OCI-LY7 (cell line): ENCODE data around the gene ERCC3. TPM values are rescaled to one million over a fixed set of nuclear protein-coding genes. Genes with fewer than 3 reads are reported as not detected.
A peak's percentile ranks its signal among the peaks of the same experiment; 100 is the strongest.

ENCODE experiments used
- BruUV-seq: library from RNA; stranded (reverse); fragments of 400-500 nt; replicated peaks from 2 replicates; lab custom pipeline; 2021; lab: Mats Ljungman, UMichigan
- CTCF ChIA-PET: fragments of 300-600 bp; sonication (Branson Sonifier 250); formaldehyde crosslinking; loops from one replicate; lab custom pipeline; 2022; ENCODE audit warnings: antibody characterized with exemption; ENCODE audit not compliant: unreplicated experiment; lab: Charles Lee
- POLR2A ChIA-PET: fragments of 300-600 bp; sonication (Branson Sonifier 250); formaldehyde crosslinking; loops from one replicate; lab custom pipeline; 2022; ENCODE audit warnings: antibody characterized with exemption; lab: Charles Lee
- DNase-seq: peaks from one replicate; pipeline ENCODE4 v3.0.0-alpha.2; 2015; ENCODE audit warnings: low spot score
- H2AFZ ChIP-seq: fragments of 200-600 bp; sonication (generic), shearing (Covaris generic); 2 replicates; pipeline ENCODE4 v1.6.1; 2014; ENCODE audit warnings: mild to moderate bottlenecking, antibody characterized with exemption, low read length, moderate library complexity
- H3K27ac ChIP-seq: fragments of 200-600 bp; sonication (generic); 2 replicates; pipeline ENCODE4 v1.5.1; 2014; ENCODE audit warnings: mixed run types, low read depth, mild to moderate bottlenecking, moderate library complexity, low read length, inconsistent platforms; ENCODE audit not compliant: poor library complexity, severe bottlenecking
- H3K36me3 ChIP-seq: fragments of 200-600 bp; sonication (generic); 2 replicates; pipeline ENCODE4 v1.6.1; 2014; ENCODE audit warnings: mild to moderate bottlenecking, antibody characterized with exemption, low read length, moderate library complexity, mixed read lengths; ENCODE audit not compliant: insufficient read depth
- H3K4me1 ChIP-seq: fragments of 200-600 bp; sonication (generic); 2 replicates; pipeline ENCODE4 v1.5.1; 2014; ENCODE audit warnings: mild to moderate bottlenecking, low read length; ENCODE audit not compliant: insufficient read depth, poor library complexity, severe bottlenecking
- H3K4me2 ChIP-seq: fragments of 200-600 bp; sonication (generic); 2 replicates; pipeline ENCODE4 v1.6.1; 2014; ENCODE audit warnings: mild to moderate bottlenecking, low read length
- H3K4me3 ChIP-seq: fragments of 200-600 bp; sonication (generic); 2 replicates; pipeline ENCODE4 v1.5.1; 2014; ENCODE audit warnings: mild to moderate bottlenecking, low read depth, low read length; ENCODE audit not compliant: poor library complexity, severe bottlenecking
- H3K79me2 ChIP-seq: fragments of 200-600 bp; sonication (generic); 2 replicates; pipeline ENCODE4 v1.6.1; 2016; ENCODE audit warnings: low read depth, mild to moderate bottlenecking, low read length, moderate library complexity, mixed read lengths; ENCODE audit not compliant: insufficient read depth
- H3K9me2 ChIP-seq: fragments of 200-600 bp; sonication (generic); 2 replicates; pipeline ENCODE4 v1.6.1; 2016; ENCODE audit warnings: mild to moderate bottlenecking, low read length, mixed read lengths; ENCODE audit not compliant: insufficient read depth
- H3K9me3 ChIP-seq: fragments of 200-600 bp; sonication (generic); 2 replicates; pipeline ENCODE4 v1.6.1; 2014; ENCODE audit warnings: mild to moderate bottlenecking, mixed run types, low read length, mixed read lengths
- H4K20me1 ChIP-seq: fragments of 200-600 bp; sonication (generic); 2 replicates; pipeline ENCODE4 v1.6.1; 2014; ENCODE audit warnings: mild to moderate bottlenecking, antibody characterized with exemption, low read length, moderate library complexity, mixed read lengths; ENCODE audit not compliant: insufficient read depth
- EZH2phosphoT487 ChIP-seq: fragments of 200-600 bp; sonication (generic); IDR thresholded peaks from 2 replicates; pipeline ENCODE4 v1.6.1; 2018; ENCODE audit warnings: low read depth, borderline replicate concordance, mild to moderate bottlenecking, mixed run types, antibody characterized with exemption, low read length, moderate library complexity, mixed read lengths
- intact Hi-C: fragments of 100-400 bp; cut with micrococcal nuclease; formaldehyde crosslinking; loops from one replicate; pipeline ENCODE4 v1.10.0; 2022; ENCODE audit not compliant: unreplicated experiment
- total RNA-seq, 2 experiments: library from RNA; depleted of rRNA in 1 of 2; stranded (reverse); fragments of >200 nt in 1 of 2; shearing (Covaris generic) in 1 of 2; gene quantifications; 2 replicates each; pipeline ENCODE4 v1.2.3, GENCODE V29; 2014 to 2022
- TF ChIP-seq, protein P1 (sequence below): fragments of 200-600 bp; sonication (generic); conservative IDR thresholded peaks from 2 replicates; pipeline ENCODE4 v1.5.1; 2014; ENCODE audit warnings: mild to moderate bottlenecking, antibody characterized with exemption, low read length, moderate library complexity, mixed read lengths

The ERCC3 gene
- total RNA-seq, 2 experiments from 2014 or later, result 35.1 to 58.4 TPM

GRCh38 chr2:127314193-127314988, 20.4 kb upstream of the ERCC3 start:
- Histone ChIP-seq H2AFZ (no peak overlapping the region), H3K4me3 (no peak overlapping the region), H3K9me2 (no peaks in the 10 kb centered on the region), H3K79me2 (no peaks in the 10 kb centered on the region), H4K20me1 (no peaks in the 10 kb centered on the region), H3K36me3 (peaks cover 93% of the 10 kb centered on the region), H3K27ac (no peak overlapping the region), H3K9me3 (no peaks in the 10 kb centered on the region), H3K4me2 (peak overlapping the region; percentile 28; the same call in 1 of the 2 replicates), H3K4me1 (peaks cover 19% of the 10 kb centered on the region)
- ChIA-PET CTCF (no interaction called here), POLR2A (interaction anchor here (0.7 kb wide), 1 partner anchor 15 kb away, joined by 3 read pairs; no protein-coding TSS in a partner anchor)
- BruUV-seq, result no TSS peak
- no peak for DNase-seq
- TF ChIP-seq, protein P1, sequence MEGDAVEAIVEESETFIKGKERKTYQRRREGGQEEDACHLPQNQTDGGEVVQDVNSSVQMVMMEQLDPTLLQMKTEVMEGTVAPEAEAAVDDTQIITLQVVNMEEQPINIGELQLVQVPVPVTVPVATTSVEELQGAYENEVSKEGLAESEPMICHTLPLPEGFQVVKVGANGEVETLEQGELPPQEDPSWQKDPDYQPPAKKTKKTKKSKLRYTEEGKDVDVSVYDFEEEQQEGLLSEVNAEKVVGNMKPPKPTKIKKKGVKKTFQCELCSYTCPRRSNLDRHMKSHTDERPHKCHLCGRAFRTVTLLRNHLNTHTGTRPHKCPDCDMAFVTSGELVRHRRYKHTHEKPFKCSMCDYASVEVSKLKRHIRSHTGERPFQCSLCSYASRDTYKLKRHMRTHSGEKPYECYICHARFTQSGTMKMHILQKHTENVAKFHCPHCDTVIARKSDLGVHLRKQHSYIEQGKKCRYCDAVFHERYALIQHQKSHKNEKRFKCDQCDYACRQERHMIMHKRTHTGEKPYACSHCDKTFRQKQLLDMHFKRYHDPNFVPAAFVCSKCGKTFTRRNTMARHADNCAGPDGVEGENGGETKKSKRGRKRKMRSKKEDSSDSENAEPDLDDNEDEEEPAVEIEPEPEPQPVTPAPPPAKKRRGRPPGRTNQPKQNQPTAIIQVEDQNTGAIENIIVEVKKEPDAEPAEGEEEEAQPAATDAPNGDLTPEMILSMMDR, result no peak
- no peak for TF ChIP-seq EZH2phosphoT487
- intact Hi-C loops, result no loop called here

- intact Hi-C loops, result no loop called here
- H3K27ac ChIP-seq, result peak overlapping the region; percentile 4
These were observed 19.5 kb upstream of the ERCC3 start for GRCh38 chr2:127313406-127313805.

More at GRCh38 chr2:127313406-127313805, 19.5 kb upstream of the ERCC3 start:
- ChIA-PET CTCF (no interaction called here), POLR2A (interaction anchor here (0.7 to 2.0 kb wide), 3 partner anchors 12 to 29 kb away, joined by 3 to 8 read pairs (median 3); no protein-coding TSS in a partner anchor)
- Histone ChIP-seq H4K20me1 (no peaks in the 10 kb centered on the region), H3K4me2 (peak overlapping the region; percentile 28; the same call in 1 of the 2 replicates), H3K9me2 (no peaks in the 10 kb centered on the region), H3K4me3 (no peak overlapping the region), H3K36me3 (peaks cover 92% of the 10 kb centered on the region), H3K79me2 (no peaks in the 10 kb centered on the region), H3K4me1 (peaks cover 19% of the 10 kb centered on the region), H3K9me3 (no peaks in the 10 kb centered on the region), H2AFZ (no peak overlapping the region)
- TF ChIP-seq EZH2phosphoT487, result no peak
- TF ChIP-seq, protein P1, result no peak
- BruUV-seq, result no TSS peak
- peak; percentile 52 for DNase-seq
